ENCODE results near the gene HIGD2B. TPM values are rescaled to one million over a fixed set of nuclear protein-coding genes. Genes with fewer than 3 reads are reported as not detected.
"Not testable (repeated sequence)": the region's sequence is repeated elsewhere in the genome, so short reads cannot be mapped to it uniquely, and the experiment has no call there.

The HIGD2B gene
- total RNA-seq, 2 donors from 2014 or later = not detected

DNA sequence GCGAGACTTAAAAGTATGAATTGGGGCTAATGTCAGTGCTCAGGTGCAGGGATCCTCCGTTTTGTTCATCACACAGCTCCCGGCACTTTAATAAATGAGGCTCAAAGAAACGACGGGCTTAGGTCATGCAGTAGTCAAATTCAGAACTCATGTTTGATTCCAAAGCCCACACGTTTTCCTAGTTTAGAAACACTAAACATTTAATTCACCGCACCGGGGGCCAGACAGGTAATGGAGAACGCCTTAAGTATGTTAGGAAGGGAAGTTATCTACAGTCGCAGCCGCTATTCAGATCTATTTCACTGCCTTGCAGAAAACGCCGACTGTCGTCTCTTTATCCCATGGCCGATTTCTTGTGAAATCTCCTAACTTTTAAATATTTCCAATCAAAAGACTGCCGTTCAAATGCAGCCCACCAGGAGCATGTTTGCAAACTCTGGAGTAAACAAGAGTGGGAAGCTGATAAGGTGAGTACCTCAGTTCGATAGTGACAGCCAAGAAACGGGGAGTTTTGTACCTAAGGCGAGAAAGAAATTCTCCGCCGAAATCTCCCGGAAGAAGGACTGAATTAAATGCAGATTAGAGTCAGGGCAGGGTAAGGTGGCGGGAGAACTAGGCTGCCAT, 569 bp downstream of the HIGD2B start:
- DNase-seq (no peak), ATAC-seq (no peak)
- intact Hi-C loops (cut with DNase I) = no loop called here

- intact Hi-C loops (cut with DNase I) = no loop called here
- ATAC-seq (no peak), DNase-seq (no peak)
These were observed 3.2 kb downstream of the HIGD2B start for GRCh38 chr15:72682772-72683171.

GRCh38 chr15:72680931-72681330, 5.1 kb downstream of the HIGD2B start:
- no peak for DNase-seq
- no peak for ATAC-seq
- intact Hi-C loops (cut with DNase I) = no loop called here

DNA sequence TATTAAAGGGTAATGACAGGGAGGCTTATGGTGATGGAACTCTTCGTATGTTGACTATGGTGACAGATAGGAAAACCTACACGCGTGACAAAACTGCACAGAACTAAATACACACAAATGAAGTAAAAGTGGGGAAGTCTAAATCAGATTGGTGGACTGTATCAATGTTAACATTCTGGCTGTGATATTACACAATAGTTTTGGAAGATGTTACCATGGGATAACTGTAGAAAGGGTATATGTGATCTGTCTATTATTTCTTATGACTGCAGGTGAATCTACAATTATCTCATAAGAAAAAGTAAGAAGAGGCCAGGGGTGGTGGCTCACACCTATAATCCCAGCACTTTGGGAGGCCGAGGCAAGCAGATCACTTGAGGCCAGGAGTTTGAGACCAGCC, 9.1 kb downstream of the HIGD2B start:
- ATAC-seq (no peak), DNase-seq (no peak)
- intact Hi-C loops (cut with DNase I) = no loop called here

DNA sequence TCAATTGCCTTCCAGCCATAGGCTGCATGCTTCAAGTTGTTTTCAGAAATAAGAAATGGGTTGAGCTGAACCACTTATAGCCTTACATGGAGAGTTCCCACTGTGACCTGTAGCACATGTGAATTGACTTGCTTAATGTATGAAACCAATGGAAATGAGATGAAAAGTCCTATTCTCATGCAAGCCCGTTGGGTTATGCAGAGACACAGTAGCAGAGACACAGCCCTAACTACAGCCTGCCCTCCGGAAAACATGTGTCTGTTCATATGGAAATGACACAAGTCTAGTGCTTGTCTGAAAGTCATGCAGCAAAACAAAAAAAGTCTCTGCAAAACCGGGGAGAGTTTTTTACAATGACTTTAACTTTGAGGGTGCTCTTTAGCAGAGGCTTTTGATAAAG, 14.5 kb downstream of the HIGD2B start:
- no peak for ATAC-seq
- no peak for DNase-seq
- intact Hi-C loops (cut with DNase I) = no loop called here

DNA sequence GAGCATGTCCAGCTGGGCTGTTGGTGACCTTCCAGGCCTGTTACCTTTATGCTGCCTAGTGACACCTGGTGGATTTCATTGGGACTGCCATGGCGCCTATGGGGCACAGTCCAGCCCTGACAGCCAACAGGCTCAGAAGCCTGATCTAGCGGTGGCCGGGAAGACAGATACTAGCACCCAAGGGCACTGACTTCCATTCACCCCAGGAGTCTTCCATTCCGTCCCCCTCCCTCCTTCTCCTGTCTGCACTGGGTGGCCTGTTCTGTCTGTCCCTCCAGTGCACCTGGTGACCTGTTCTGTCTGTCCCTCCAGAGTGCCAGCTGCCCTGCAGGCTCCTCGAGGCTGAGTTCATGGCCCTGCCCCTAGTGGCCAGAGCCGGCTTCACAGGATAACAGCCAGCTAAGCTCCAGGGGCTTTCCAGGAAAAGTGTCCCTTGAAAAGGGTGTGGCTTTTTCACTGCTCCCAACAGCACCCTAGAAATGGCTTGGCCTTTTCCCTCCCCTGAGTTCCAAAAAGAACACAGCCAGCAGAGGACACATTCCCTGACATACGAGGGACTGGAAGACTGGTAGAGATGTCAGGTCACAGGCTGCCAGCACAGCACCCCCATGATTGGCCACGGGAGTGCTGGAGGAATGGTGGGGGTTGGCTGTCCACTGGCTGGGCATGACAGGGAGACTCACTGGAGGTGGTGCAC, 15.2 kb downstream of the HIGD2B start:
- DNase-seq (peak; percentile 81), ATAC-seq (peak; percentile 97)
- intact Hi-C loops (cut with DNase I) = not testable (repeated sequence)

GRCh38 chr15:72669803-72670202, 16.2 kb downstream of the HIGD2B start:
- intact Hi-C loops (cut with DNase I); ATAC-seq; DNase-seq: not testable (repeated sequence)

DNA sequence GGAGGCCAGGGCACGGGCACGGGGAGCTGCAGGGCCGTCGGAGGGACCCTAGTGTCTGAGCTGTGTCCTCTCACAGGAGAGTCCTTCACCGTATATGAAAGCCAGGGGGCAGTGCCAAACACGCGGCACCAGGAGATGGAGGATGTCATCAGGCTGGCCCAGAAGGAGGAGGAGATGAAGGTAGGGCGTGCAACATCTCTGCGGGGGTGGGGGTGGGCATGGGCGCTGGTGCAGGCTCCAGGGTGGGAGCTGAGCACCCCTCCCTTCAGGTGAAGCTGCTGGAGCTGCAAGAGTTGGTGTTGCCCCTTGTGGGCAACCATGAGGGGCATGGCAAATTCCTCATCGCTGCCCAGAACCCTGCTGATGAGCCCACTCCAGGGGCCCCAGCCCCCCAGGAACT, 20.3 kb downstream of the HIGD2B start:
- ATAC-seq; DNase-seq; intact Hi-C loops (cut with DNase I): not testable (repeated sequence)

GRCh38 chr15:72663931-72664330, 22.1 kb downstream of the HIGD2B start:
- DNase-seq; ATAC-seq; intact Hi-C loops (cut with DNase I): not testable (repeated sequence)

DNA sequence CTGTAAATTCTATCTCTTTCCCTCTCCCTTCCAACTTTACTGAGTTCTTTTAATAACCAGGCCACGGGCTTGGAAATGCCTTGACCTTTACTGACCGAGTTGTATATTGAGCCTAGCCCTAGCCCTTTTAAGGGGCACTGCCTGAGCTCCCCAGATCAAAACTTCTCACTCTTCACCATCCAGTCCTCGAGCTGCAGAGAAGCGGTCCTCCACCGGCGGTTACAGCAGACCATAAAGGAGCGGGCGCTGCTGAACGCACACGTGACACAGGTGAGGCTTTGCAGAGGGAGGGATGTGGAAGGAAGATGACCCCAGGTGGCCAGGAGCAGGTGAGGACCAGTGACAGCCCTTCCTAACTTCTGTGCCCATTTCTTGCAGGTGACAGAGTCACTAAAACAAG, 24.9 kb downstream of the HIGD2B start:
- ATAC-seq; DNase-seq; intact Hi-C loops (cut with DNase I): not testable (repeated sequence)

DNA sequence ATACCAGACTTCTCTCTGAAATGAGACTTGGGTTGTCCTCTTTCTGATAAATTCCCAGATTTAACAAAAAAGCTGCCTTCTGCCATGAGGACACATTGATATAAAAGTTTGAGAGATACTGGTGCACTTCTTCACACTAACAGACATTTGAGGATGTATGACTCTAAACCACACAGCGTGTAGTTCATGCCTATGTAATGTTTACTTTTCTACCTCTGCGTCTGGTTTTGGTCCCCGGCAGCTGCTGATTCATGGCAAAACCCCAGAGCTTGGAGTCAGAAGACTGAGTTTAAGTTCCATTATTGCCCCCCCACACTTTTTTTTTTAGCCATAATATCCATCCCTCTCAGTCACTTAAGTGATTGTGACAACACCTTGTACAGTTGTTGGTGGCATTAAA, 30.0 kb downstream of the HIGD2B start:
- DNase-seq; ATAC-seq; intact Hi-C loops (cut with DNase I): not testable (repeated sequence)

- ATAC-seq; intact Hi-C loops (cut with DNase I); DNase-seq: not testable (repeated sequence)
These were observed 31.6 kb downstream of the HIGD2B start, which contains the start of gene GOLGA6B for GRCh38 chr15:72654397-72654796. TSS of gene GOLGA6B (plus strand) at chr15:72654697. CDS start at chr15:72654738, 41 bp downstream.

DNA sequence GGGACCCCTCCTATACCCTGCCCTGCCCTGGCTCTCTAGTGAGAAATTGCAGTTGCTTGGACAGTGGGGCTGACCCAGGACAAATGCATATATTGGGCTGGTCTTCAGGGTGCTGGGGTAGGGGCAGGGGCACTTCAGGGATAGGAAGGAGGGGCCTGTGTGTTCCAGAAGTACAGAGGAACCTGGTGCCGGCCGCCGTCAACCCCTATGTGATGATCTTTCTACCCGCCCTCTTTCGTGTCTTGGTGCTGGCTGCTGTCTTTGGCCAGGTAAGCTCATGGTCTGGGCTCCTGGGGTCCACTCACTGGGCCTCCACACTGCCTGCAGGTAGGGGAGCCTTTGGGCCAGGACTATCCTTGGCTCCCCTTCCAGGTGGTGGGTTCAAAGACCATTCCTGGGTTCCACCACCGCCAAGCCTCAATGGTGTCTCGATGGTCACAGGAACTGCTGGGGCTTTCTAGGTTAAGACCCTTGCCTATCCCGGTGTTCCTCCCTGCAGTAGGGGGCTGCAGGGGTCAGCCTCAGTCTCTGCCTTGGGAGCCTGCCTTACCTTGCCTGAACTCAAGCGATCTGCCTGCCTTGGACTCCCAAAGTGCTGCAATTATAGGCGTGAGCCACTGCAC, 37.2 kb downstream of the HIGD2B start:
- intact Hi-C loops (cut with DNase I); ATAC-seq; DNase-seq: not testable (repeated sequence)

GRCh38 chr15:72642271-72642670, 43.7 kb downstream of the HIGD2B start:
- ATAC-seq; intact Hi-C loops (cut with DNase I); DNase-seq: not testable (repeated sequence)

DNA sequence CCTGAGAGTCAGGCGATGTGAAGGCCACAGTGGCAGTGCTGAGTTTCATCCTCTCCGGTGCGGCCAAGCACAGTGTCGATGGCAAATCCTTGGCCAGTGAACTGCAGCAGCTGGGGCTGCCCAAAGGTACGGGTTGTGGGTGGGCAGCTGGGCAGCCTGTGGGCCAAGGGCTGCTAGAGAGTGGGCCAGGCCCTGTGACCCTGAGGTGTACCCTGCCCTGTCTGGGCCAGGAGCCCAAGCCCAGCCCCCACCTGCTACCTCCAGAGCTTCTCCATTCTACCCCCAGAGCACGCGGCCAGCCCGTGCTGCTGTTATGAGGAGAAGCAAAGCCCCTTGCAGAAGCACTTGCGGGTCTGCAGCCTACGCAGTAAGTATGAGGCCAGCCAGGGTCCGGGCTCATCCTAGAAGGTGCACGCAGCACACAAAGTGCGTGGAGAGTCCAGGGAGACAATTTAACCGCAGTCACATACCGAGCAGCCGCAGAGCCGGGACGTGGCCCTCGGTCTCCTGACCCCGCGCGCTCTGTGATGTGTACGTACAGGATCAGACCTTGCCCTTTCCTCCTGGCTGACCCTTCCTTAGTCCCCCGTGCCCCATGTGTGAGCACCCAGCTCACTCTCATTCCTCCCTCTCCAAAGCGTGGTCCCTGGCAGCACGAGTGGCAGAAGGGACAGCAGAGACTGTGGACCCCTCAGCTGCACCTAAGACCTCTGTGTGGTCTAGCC, 46.1 kb downstream of the HIGD2B start:
- intact Hi-C loops (cut with DNase I); DNase-seq; ATAC-seq: not testable (repeated sequence)

GRCh38 chr15:72636519-72637282, 49.3 kb downstream of the HIGD2B start:
- intact Hi-C loops (cut with DNase I) = not testable (repeated sequence)
- ATAC-seq (peak; percentile 94 to 98), DNase-seq (peak; percentile 81)

GRCh38 chr15:72629068-72629570, 56.9 kb downstream of the HIGD2B start:
- intact Hi-C loops (cut with DNase I); DNase-seq; ATAC-seq: not testable (repeated sequence)

- ATAC-seq; intact Hi-C loops (cut with DNase I); DNase-seq: not testable (repeated sequence)
These were observed 57.5 kb downstream of the HIGD2B start for GRCh38 chr15:72628249-72629067.
